ENCODE results near the gene PI4KA. TPM values are rescaled to one million over a fixed set of nuclear protein-coding genes. Genes with fewer than 3 reads are reported as not detected.

PI4KA gene
- 10 to 100 TPM; 51.0 to 61.3 (median 57.2) TPM for total RNA-seq (2021; fragmentation: NEBNext Ultra II Directional; extraction: Animal tissue kit (Norgen Biotek cat#: 25700))
- long read RNA-seq, partial matches to known transcripts, result 11 of 15 reads
- long read RNA-seq, other reads (novel, unspliced or antisense), result 3 of 15 reads

DNA sequence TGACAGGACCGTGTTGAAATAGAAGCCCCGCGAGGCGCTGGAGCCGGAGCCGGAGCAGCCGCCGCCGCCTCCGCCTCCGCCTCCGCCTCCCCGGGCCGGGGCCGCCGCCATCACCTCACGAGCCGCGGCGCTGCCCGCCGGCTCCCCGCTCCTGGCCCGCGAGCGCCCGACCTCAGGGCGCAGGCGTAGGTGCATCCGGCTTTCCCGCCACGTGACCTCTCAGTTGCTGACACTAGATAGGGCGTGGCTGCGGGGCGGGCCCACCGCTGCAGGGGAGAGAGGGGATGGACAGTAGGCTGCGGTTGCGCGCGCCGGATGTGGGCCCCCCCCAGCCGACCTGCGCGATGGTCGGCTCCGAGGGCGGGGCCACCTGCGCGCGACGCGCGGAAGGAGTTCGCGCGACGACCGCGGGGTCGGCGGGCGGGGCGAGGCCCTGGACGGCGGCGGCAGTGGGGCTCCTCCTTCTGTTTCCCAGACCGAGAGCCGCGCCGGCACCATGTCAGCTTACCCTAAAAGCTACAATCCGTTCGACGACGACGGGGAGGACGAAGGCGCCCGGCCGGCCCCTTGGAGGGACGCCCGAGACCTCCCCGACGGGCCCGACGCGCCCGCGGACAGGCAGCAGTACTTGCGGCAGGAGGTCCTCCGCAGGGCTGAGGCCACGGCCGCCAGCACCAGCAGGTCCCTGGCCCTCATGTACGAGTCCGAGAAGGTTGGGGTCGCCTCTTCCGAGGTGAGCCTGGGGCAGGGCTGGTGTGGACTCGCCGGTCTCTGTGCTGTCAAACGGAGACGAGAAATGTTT, at the start of gene PI4KA, which contains the start of gene SNAP29:
Gene PI4KA (minus strand): TSS at position 197 of the 802 bp plus-strand sequence. CDS start 86 bp downstream, at position 111.
Gene SNAP29 (plus strand): TSS at position 393 of the 802 bp plus-strand sequence. CDS start 104 bp downstream, at position 497.
- Mint-ChIP-seq H3K27me3 (ENCODE audit: insufficient read depth) (no peaks in the 10 kb centered on the region; the same call in 1 of the 2 replicates), H3K9me3 (no peaks in the 10 kb centered on the region), H3K4me1 (ENCODE audit: low read depth) (peaks cover 35% of the 10 kb centered on the region), H3K4me3 (peak within 1 kb of the TSS; percentile 92), H3K36me3 (ENCODE audit: low read depth) (no peaks in the 10 kb centered on the region), H3K27ac (peak within 1 kb of the TSS; percentile 76)
- TF ChIP-seq, protein P1, sequence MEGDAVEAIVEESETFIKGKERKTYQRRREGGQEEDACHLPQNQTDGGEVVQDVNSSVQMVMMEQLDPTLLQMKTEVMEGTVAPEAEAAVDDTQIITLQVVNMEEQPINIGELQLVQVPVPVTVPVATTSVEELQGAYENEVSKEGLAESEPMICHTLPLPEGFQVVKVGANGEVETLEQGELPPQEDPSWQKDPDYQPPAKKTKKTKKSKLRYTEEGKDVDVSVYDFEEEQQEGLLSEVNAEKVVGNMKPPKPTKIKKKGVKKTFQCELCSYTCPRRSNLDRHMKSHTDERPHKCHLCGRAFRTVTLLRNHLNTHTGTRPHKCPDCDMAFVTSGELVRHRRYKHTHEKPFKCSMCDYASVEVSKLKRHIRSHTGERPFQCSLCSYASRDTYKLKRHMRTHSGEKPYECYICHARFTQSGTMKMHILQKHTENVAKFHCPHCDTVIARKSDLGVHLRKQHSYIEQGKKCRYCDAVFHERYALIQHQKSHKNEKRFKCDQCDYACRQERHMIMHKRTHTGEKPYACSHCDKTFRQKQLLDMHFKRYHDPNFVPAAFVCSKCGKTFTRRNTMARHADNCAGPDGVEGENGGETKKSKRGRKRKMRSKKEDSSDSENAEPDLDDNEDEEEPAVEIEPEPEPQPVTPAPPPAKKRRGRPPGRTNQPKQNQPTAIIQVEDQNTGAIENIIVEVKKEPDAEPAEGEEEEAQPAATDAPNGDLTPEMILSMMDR (IDR thresholded peaks at IDR 0.05), result no peak; the same call in 1 of the 2 replicates
- DNase-seq, result peak; percentile 98

GRCh38 chr22:20906387-20906767, 47.8 kb upstream of the PI4KA start:
- TF ChIP-seq, protein P1 (IDR thresholded peaks at IDR 0.05), result no peak
- H3K36me3 Mint-ChIP-seq (ENCODE audit: low read depth), result no peaks in the 10 kb centered on the region
- peaks cover 26% of the 10 kb centered on the region for H3K4me1 Mint-ChIP-seq (ENCODE audit: low read depth)
- DNase-seq, result no peak
- H3K27me3 Mint-ChIP-seq (ENCODE audit: insufficient read depth), result no peaks in the 10 kb centered on the region; the same call in 1 of the 2 replicates
- no peaks in the 10 kb centered on the region for H3K9me3 Mint-ChIP-seq
- no peak overlapping the region for H3K27ac Mint-ChIP-seq
- H3K4me3 Mint-ChIP-seq, result no peak overlapping the region

- no peaks in the 10 kb centered on the region for H3K36me3 Mint-ChIP-seq (ENCODE audit: low read depth)
- H3K27ac Mint-ChIP-seq, result peak overlapping the region; percentile 89
- H3K4me1 Mint-ChIP-seq (ENCODE audit: low read depth), result peaks cover 26% of the 10 kb centered on the region
- H3K9me3 Mint-ChIP-seq, result no peaks in the 10 kb centered on the region
- DNase-seq, result no peak
- peak overlapping the region; percentile 47 for H3K4me3 Mint-ChIP-seq
- TF ChIP-seq, protein P1 (IDR thresholded peaks at IDR 0.05), result no peak
- H3K27me3 Mint-ChIP-seq (ENCODE audit: insufficient read depth), result no peaks in the 10 kb centered on the region; the same call in 1 of the 2 replicates
These were observed 47.1 kb upstream of the PI4KA start for GRCh38 chr22:20905415-20906386.

GRCh38 chr22:20904980-20905355, 46.4 kb upstream of the PI4KA start:
- peaks cover 26% of the 10 kb centered on the region for H3K4me1 Mint-ChIP-seq (ENCODE audit: low read depth)
- peak overlapping the region; percentile 47 for H3K4me3 Mint-ChIP-seq
- no peaks in the 10 kb centered on the region for H3K9me3 Mint-ChIP-seq
- no peaks in the 10 kb centered on the region; the same call in 1 of the 2 replicates for H3K27me3 Mint-ChIP-seq (ENCODE audit: insufficient read depth)
- TF ChIP-seq, protein P1 (IDR thresholded peaks at IDR 0.05), result no peak
- no peaks in the 10 kb centered on the region for H3K36me3 Mint-ChIP-seq (ENCODE audit: low read depth)
- no peak for DNase-seq
- H3K27ac Mint-ChIP-seq, result peak overlapping the region; percentile 89

Measured in HFFc6 (cell line).